ENCODE results near the gene AIFM1.

AIFM1 gene

GRCh38 chrX:130117166-130117565 lies 48.5 kb downstream of the AIFM1 start:
- DNase-seq: no peak

DNA sequence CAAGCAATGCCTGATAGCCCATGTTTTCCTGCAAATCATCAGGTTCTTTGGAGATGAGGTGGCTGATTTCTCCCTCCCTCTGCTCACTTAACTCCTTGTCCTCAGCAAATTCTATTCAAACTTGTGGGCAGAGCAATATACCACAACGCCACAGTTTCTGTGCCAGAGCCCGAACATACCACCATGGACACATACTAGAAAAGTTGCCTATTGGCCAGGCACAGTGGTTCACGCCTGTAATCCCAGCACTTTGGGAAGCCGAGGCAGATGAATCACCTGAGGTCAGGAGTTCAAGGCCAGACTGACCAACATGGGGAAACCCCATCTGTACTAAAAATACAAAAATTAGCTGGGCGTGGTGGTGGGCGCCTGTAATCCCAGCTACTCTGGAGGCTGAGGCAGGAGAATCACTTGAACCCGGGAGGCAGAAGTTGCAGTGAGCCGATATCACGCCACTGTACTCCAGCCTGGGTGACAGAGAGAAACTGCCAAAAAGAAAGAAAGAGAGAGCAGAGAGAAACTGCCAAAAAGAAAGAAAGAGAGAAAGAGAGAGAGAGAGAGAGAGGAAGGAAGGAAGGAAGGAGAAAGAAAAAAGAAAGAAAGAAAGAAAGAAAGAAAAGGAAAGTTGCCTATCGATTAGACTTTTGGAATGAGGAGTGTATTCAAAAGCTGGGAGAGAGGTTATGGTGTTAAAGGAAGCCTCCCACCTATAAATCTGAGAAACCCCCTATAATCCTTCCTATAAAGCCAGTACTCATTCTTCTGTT lies 50.3 kb downstream of the AIFM1 start:
- peak; percentile 52 for DNase-seq

DNA sequence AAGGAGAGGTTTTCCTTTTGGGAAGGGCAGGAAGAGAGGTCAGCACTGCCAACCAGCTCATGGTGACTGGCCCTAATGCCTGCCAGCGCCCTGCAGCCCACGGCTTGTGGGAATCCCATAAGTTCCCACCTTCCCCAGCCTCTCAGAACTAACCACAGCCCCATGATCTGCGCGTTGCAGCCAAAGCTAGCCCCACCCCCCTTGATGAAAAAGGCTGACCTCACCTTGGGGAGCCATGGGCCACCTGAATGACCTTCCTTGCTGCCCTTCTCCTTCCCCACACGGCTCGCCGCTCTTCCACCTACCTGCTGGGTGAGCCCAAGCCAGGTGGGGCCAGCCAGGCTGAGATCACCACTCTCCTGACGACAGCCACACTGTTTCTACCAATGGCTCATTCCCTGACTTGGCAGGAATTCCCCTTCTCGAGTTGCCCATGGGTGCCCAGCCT lies 51.5 kb downstream of the AIFM1 start:
- DNase-seq: peak; percentile 62

GRCh38 chrX:130111220-130112154 lies 54.2 kb downstream of the AIFM1 start:
- DNase-seq: peak; percentile 11

- DNase-seq: peak; percentile 77
These were observed 55.0 kb downstream of the AIFM1 start, which contains the start of gene ELF4 for GRCh38 chrX:130110379-130111219. Gene ELF4, minus strand, starts transcription at chrX:130110497. Its CDS starts 29,167 bp downstream, at chrX:130081330.

DNA sequence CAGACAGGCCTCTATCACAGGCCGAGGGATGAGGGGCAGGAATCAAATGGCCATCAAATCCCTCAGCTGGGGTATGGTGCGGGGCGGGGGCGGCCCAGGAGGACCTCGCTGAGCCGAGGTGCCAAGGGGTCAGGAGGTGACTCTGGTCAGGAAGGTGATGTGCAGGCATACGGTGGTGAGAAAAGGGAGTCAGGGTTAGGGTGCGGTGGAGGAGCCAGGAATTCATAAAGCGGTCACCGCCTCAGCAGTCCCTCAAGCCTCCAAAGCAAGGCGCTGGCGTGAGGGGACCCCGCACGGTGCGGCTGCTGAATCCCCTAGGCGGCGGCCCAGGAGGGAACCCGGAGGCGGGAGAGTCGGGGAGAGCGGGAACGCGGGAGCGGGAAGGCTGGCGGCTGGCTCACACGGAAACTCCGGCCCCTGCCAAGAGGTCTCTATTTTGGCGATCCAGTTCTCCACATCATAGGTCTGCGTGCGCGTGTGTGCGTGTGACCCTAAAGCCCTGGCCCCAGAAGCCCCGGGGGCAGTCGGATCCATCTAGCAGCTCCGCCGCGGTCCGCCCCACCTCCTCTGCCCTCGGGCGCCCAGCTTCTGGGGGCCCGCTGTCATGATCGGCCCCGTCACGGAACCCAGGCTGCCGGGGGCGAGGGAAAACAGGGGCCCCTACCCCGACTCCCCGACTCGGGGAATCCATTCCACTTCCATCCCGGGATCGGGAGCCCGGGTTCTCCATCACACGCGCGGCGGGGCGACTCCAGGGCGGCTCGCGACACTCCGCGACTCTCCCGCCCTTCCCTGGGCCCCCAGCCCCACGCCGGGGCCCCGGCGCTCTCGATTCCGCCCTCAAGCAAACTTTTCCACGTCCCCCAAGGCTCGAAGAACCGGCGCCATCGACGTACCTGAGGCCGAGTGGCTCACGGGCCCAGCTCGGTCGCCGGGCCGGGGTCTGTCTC lies 55.9 kb downstream of the AIFM1 start:
- no peak for DNase-seq

DNA sequence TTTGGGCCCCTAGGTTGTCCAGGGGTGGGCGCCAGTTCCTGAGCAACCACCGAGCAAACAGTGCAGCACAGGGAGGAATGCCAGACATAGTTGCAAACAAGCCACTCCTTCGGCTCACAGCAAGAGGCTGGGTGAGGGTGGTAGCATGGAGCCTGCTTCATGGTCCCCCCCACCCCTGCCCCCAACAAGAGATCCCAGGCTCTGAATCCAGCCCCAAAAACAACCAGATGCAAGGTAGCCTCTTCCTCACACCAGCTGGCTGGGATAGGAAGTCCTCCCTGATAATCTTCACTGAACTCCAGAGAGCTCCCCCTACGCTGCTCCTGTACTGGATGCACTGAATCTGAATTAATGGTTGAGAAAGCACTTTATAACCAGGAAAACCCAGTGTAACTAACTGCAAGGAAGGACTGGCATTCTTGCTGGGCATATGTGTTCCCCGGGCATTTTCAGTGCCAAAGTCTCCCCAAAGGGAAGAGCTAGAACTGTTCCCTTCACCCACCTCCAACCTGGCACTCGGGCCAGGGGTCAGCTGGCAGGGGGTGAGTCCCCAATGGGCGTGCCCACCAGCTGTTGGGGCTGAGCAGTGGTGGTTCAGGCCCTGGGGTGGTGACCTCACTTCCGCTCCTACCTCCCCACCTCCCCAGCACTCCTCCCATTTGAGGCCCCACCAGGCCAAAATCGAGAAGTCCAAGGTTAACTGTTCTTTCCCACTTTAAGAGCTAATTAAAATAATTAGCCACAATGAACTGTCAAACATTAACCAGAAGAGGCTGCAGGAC lies 56.8 kb downstream of the AIFM1 start:
- DNase-seq: peak; percentile 56

DNA sequence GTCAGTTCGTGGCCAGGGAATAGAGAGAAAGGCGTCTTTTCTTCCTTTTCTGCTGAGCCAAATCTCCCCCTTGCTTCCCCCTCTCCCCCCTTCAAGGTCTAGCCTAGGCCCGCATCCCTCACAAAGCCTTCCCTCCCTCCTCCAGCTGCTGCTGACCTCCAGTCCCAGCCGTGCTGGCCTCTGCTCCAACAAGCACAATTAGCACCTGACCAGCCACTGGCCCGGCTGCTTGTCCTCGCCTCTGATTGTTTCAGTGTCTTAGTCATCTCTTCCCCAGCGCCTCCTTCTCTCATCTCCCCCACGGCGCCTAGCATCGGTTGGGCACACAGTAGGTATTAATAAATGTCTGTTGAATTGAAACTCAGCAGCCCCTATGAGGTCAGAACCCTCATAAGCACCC lies 59.6 kb downstream of the AIFM1 start:
- DNase-seq: no peak

GRCh38 chrX:130105244-130105643 lies 60.4 kb downstream of the AIFM1 start:
- no peak for DNase-seq

DNA sequence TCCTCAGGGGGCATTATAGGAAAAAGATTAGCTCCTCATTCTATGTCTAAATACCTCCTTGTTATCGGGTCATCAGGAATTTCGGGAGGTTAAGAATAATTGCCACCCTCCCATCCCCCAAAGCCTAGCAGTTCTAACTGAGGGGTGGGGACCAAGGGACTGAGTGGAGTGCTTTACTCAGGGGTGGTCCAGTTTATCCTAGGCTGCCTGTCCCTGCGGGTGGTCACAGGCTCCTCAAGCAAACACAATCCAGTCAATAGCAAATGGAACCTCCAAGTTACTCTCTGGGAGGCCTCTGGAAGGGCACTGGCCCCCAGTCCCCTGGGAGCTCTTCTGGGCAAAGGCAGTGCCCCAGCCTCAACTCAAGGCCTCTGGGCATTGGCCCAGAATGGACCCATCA lies 62.0 kb downstream of the AIFM1 start:
- no peak for DNase-seq

- no peak for DNase-seq
These were observed 65.5 kb downstream of the AIFM1 start for GRCh38 chrX:130100180-130100579.

DNA sequence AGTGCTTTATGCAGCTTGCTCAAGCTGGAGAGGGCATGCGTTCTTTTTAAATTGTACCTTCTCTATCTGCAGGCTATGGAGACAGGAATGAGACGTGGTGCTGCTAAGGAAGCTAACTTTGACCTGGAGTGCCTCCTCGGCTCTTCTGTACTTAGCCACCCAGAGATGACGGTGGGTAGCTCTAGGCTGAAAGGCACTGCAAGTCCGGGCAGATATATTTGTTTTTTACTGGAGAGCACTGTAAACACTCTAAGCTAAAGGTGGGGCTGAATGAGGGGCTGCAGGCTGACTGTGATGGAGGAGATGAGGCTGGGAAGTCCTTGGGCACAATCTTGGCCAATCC lies 67.5 kb downstream of the AIFM1 start:
- DNase-seq: no peak

DNA sequence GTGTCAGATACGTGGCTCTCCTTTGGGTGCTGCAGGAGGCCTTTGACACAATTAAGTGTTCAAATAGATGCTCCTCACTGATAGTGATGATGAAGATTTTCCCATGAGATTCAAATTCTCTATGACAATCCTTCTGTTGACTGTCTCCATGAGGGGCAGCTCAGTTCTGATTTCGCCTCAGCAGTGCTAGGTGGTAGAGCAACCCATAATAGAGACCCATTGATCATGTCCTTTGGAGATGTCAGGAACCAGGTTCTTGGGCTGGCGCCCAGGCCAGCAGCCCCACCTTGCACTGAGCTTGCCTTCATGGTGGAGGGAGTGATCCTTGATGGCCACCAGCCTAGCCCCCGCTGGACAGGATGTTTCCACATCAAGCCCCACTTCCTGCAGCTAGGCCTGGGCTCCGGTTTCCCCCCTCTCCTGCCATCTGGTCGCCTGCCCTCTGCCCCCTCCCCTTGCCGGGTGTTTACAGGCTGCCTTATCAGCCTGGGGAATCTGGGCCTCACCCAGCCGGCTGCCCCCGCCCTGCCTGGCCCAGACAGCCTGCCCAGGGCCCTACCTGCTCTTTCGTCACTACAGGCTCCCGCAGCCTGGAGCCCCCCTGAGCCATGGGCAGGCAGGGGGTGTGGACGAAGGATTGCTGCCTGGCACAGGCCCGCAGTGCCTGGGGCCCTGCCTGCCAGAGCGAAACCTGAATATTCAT lies 68.0 kb downstream of the AIFM1 start:
- DNase-seq: no peak

- no peak for DNase-seq
These were observed 70.2 kb downstream of the AIFM1 start for GRCh38 chrX:130095249-130096030.

GRCh38 chrX:130094696-130095095 lies 70.9 kb downstream of the AIFM1 start:
- DNase-seq: no peak

DNA sequence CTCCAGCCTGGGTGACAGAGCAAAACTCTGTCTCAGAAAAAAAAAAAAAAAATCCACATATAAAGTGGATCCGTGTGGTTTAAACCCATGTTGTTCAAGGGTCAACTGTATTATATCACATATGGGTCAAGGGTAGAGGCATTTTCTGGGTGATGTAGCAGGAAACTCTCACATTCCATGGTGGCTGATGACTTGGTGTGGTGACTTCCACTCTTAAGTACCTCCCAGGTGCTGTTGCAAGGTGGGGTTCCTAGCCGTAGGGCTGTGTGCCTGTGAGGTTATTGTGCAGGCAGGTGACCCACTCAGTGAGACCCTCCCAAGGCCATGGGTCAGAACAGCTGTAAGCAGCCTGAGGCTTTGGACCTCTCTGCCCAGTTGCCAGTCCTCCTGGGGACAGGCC lies 72.4 kb downstream of the AIFM1 start:
- no peak for DNase-seq

- DNase-seq: no peak
These were observed 73.6 kb downstream of the AIFM1 start for GRCh38 chrX:130091980-130092522.

DNA sequence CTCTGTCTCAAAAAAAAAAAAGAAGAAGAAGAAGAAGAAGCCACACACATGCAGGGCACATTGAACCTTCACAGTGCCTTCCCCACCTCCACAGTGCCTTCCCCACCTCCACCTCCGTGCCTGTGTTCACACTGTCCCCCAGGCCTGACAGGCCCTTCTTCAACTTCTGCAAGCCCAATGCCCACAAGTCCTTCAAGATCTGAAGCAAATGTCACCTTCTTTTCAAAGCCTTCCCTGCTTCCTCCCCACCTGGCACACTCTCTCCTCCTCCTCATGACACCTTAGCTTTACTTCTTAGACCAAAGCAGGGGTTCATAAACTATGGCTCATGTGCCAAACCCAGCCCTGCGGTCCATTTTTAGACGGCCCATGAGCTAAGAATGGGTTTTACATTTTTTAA lies 75.3 kb downstream of the AIFM1 start:
- DNase-seq: no peak
